ENCODE measurements around the gene MBD3L5.
"Not testable (repeated sequence)": the region's sequence is repeated elsewhere in the genome, so short reads cannot be mapped to it uniquely, and the experiment has no call there.

The MBD3L5 gene

DNA sequence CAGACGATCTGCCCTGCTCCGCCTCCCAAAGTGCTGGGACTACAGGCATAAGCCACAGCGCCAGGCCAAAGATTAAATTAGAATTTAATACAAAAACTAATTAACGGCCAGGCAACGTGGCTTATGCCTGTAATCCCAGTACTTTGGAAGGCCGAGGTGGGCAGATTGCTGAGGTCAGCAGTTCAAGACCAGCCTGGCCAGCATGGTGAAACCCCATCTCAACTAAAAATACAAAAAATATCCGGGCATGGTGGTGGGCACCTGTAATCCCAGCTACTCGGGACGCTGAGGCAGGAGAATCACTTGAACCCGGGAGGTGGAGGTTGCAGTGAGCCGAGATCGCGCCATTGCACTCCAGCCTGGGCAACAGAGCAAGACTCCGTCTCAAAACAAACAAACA is 25.3 kb downstream of the MBD3L5 start:
- not testable (repeated sequence) for H3K36me3 ChIP-seq (ENCODE audit: control insufficient read depth, insufficient read depth, low read length); H3K9me3 ChIP-seq (ENCODE audit: control insufficient read depth, low read length); H3K9ac ChIP-seq (ENCODE audit: low read length); H3K4me3 ChIP-seq (ENCODE audit: low read length); H3K27me3 ChIP-seq (ENCODE audit: control insufficient read depth, insufficient read depth, low read length); H3K4me1 ChIP-seq (ENCODE audit: control insufficient read depth, insufficient read depth, low read length)

DNA sequence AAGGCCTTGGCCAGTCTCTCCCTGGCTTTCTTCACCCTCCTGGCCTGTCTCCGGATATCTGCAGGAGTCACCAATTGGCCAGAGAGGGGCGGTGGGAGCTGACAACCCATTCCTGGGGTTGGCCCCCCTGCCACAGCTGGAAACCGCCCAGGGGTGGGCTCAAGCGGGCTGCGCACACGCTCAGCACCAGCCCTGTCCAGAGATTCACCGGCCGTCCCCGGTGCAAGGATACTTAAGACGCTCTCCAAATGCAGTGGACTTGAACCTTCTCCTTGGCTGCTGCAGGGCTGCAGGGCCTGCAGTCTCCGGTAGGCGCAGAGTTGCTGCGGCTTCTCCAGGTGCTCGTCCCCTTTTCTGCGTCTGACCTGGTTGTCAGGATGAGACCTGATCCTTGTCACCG is 26.0 kb downstream of the MBD3L5 start:
- H3K27me3 ChIP-seq (ENCODE audit: control insufficient read depth, insufficient read depth, low read length); H3K4me3 ChIP-seq (ENCODE audit: low read length); H3K4me1 ChIP-seq (ENCODE audit: control insufficient read depth, insufficient read depth, low read length); H3K9me3 ChIP-seq (ENCODE audit: control insufficient read depth, low read length); H3K9ac ChIP-seq (ENCODE audit: low read length); H3K36me3 ChIP-seq (ENCODE audit: control insufficient read depth, insufficient read depth, low read length): not testable (repeated sequence)

DNA sequence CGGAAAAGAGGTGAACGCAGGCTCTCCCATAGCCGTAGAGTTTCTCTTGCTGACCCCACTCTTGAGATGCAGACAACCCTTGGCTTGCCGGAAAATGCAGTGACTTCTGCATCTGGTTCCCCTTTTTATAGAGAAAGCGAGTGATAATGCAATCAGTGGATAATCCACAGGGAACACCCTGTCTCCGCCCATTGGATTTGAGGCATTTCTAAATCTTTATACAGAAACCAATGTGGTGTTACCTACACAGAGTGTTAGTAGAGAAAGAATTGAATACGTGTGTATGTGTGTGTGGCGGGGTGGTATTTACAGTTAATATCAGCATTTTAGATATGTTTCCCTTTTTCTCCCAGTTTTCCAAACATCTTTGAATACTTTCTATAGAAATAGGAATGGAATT is 28.2 kb downstream of the MBD3L5 start, which contains the start of gene MBD3L3:
TSS of gene MBD3L3 (minus strand) at position 101 of the 400 bp plus-strand sequence. CDS start at position 30, 71 bp downstream.
- H3K27me3 ChIP-seq (ENCODE audit: control insufficient read depth, insufficient read depth, low read length); H3K4me3 ChIP-seq (ENCODE audit: low read length): not testable (repeated sequence)

GRCh38 chr19:7059977-7060376 is 29.6 kb downstream of the MBD3L5 start:
- H3K9me3 ChIP-seq (ENCODE audit: control insufficient read depth, low read length); H3K4me1 ChIP-seq (ENCODE audit: control insufficient read depth, insufficient read depth, low read length); H3K9ac ChIP-seq (ENCODE audit: low read length); H3K4me3 ChIP-seq (ENCODE audit: low read length); H3K27me3 ChIP-seq (ENCODE audit: control insufficient read depth, insufficient read depth, low read length); H3K36me3 ChIP-seq (ENCODE audit: control insufficient read depth, insufficient read depth, low read length): not testable (repeated sequence)

More for the DNA sequence above, 28.2 kb downstream of the MBD3L5 start, which contains the start of gene MBD3L3:
- H3K36me3 ChIP-seq (ENCODE audit: control insufficient read depth, insufficient read depth, low read length); H3K9me3 ChIP-seq (ENCODE audit: control insufficient read depth, low read length); H3K9ac ChIP-seq (ENCODE audit: low read length); H3K4me1 ChIP-seq (ENCODE audit: control insufficient read depth, insufficient read depth, low read length): not testable (repeated sequence)

DNA sequence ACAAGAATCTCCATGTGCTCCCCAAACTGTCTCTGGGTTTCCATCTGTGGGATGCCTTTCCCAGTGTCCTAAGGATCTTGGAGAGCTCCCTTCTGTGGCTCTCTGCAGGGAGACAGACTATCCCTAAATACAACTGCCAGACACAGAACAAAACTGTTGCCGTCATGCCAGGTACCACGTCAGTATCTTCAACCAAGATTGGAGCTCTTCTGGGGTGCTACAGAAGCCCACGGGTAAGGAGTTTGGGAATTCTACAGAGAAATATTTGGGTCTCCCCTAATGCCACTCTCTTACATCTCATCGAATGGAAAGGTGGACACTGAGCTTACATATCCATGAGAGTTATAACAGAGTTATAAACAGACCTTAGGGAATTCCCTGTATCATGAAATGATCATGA is 33.0 kb downstream of the MBD3L5 start:
- Histone ChIP-seq H3K4me1 (ENCODE audit: control insufficient read depth, insufficient read depth, low read length) (no peaks in the 10 kb centered on the region), H3K4me3 (ENCODE audit: low read length) (no peak overlapping the region), H3K9ac (ENCODE audit: low read length) (no peak overlapping the region), H3K27me3 (ENCODE audit: control insufficient read depth, insufficient read depth, low read length) (no peaks in the 10 kb centered on the region), H3K36me3 (ENCODE audit: control insufficient read depth, insufficient read depth, low read length) (no peaks in the 10 kb centered on the region), H3K9me3 (ENCODE audit: control insufficient read depth, low read length) (no peaks in the 10 kb centered on the region)

DNA sequence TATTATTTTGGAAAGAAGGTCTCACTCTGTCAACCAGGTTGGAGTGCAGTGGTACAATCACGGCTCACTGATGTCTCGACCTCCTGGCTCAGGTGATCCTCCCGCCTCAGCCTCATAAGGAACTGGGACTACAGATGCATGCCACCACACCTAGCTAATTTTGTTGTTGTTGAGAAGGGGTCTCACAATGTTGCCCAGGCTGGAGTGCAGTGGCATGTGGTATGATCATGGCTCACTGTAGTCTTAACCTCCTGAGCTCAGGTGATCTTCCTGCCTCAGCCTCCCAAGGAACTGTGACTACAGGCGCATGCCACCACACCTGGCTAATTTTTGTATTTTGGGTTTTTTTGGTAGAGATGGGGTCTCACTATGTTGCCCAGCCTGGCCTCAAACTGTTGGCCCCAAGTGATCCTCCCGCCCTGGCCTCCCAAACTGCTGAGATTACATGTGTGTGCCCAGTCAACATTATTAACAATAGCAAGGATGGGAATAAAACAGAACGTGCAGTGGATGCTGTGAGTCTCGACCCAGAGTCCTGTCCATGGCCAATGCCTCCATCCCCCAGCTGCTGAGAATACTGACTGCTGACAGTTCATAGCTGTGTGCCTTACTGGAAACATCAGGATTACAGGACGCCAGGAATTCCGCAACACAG is 33.5 kb downstream of the MBD3L5 start:
- H3K27me3 ChIP-seq (ENCODE audit: control insufficient read depth, insufficient read depth, low read length), result no peaks in the 10 kb centered on the region

DNA sequence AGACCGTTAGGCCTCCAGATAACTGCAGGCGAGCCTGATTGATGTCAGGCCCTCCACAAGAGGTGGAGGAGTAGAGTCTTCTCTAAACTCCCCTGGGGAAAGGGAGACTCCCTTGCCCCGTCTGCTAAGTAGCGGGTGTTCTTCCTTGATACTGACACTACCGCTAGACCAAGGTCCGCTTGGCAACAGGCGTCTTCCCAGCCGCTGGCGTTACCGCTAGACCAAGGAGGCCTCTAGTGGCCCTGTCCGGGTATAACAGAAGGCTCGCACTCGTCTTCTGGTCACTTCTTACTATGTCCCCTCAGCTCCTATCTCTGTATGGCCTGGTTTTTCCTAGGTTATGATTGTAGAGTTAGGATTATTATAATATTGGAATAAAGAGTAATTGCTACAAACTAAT is 36.7 kb downstream of the MBD3L5 start:
- not testable (repeated sequence) for H3K9me3 ChIP-seq (ENCODE audit: control insufficient read depth, low read length); H3K9ac ChIP-seq (ENCODE audit: low read length); H3K4me3 ChIP-seq (ENCODE audit: low read length); H3K27me3 ChIP-seq (ENCODE audit: control insufficient read depth, insufficient read depth, low read length); H3K36me3 ChIP-seq (ENCODE audit: control insufficient read depth, insufficient read depth, low read length); H3K4me1 ChIP-seq (ENCODE audit: control insufficient read depth, insufficient read depth, low read length)

More for the DNA sequence above, 33.5 kb downstream of the MBD3L5 start:
- Histone ChIP-seq H3K9me3 (ENCODE audit: control insufficient read depth, low read length) (no peaks in the 10 kb centered on the region), H3K4me1 (ENCODE audit: control insufficient read depth, insufficient read depth, low read length) (no peaks in the 10 kb centered on the region), H3K36me3 (ENCODE audit: control insufficient read depth, insufficient read depth, low read length) (no peaks in the 10 kb centered on the region), H3K4me3 (ENCODE audit: low read length) (no peak overlapping the region), H3K9ac (ENCODE audit: low read length) (no peak overlapping the region)

DNA sequence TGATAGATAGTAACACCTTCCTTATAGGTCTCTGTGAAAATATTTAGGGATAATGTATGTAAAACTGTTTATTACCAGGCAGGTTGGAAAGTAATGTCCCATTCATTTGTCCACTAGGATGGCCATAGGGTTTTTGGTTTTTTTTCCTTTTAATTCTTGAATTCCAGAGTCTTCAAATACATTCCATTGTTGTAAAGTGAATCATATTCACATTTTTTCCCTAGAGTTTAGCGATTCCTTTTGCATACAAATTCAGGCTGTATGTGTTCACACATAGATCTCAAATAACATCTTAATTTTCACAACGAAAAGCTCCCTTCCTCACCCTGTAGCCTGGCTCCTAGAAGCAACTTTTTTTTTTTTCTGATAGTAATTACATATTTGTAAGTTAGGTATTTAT is 37.3 kb downstream of the MBD3L5 start:
- H3K4me3 ChIP-seq (ENCODE audit: low read length), result no peak overlapping the region
- no peaks in the 10 kb centered on the region for H3K27me3 ChIP-seq (ENCODE audit: control insufficient read depth, insufficient read depth, low read length)
- no peaks in the 10 kb centered on the region for H3K36me3 ChIP-seq (ENCODE audit: control insufficient read depth, insufficient read depth, low read length)
- H3K4me1 ChIP-seq (ENCODE audit: control insufficient read depth, insufficient read depth, low read length), result no peaks in the 10 kb centered on the region
- H3K9ac ChIP-seq (ENCODE audit: low read length), result no peak overlapping the region
- H3K9me3 ChIP-seq (ENCODE audit: control insufficient read depth, low read length), result no peaks in the 10 kb centered on the region

DNA sequence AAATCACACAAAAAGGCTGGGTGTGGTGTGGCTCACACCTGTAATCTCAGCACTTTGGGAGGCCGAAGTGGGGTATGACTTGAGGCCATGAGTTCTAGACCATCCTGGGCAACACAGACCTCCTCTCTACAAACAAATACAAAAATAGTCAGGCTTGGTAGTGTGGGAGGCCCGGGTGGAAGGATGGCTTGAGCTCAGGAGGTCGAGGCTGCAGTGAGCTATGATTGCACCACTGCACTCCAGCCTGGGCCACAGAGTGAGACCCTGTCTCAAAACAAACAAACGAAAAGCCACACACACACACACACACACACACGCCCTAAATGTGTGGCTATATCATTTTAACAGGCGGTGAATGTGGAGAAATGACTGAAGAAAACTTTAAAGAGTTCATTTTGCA is 38.2 kb downstream of the MBD3L5 start:
- Histone ChIP-seq H3K4me3 (ENCODE audit: low read length) (no peak overlapping the region), H3K4me1 (ENCODE audit: control insufficient read depth, insufficient read depth, low read length) (no peaks in the 10 kb centered on the region), H3K9ac (ENCODE audit: low read length) (no peak overlapping the region), H3K36me3 (ENCODE audit: control insufficient read depth, insufficient read depth, low read length) (peaks cover 3% of the 10 kb centered on the region), H3K9me3 (ENCODE audit: control insufficient read depth, low read length) (no peaks in the 10 kb centered on the region), H3K27me3 (ENCODE audit: control insufficient read depth, insufficient read depth, low read length) (no peaks in the 10 kb centered on the region)

DNA sequence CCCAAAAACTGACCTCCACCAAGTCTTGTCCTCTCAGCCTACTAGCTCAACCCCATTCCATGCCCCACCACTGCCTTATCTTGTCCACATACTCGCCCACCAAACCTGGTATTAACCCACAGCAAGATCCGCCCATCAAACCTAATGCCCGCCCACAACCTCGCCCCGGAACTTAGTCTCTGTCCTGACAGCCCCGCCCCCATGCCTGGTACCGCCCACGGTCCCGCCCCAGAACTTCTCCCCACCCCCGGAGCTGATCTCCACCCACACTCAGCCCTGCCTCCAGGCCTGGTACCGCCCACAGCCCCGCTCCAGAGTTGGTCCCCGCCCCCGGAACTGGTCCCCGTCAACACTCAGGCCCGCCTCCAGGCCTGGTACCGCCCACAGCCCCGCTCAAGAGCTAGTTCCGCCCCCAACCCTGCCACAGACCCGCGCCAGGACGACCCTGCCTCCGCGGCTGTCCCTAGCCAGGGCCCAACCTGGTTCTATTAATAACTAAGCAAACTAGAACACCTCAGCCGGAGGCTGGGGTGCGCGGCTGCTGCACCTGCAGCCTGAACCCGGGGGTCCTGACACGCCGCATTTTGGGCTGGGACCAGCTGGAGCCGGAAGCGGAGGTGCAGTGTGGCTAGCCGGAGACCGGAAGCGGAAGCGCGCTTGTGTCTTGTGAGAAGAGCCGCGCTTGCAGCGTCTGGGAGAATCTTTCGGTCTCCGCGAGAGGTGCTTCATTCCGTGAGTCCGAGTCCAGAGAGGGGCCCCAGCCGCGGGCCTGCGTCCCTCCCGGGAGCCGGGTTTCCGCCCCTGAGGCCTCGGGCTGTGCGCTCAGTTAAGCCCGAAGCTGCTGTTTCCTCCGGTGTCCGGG is 38.9 kb downstream of the MBD3L5 start, which contains the start of gene ZNF557:
TSS of gene ZNF557 (plus strand) at position 662 of the 862 bp plus-strand sequence. CDS start 5,372 bp downstream, outside the sequence.
- H3K4me3 ChIP-seq (ENCODE audit: low read length), result peak within 1 kb of the TSS; percentile 76

GRCh38 chr19:7069904-7070226 is 39.5 kb downstream of the MBD3L5 start:
- no peaks in the 10 kb centered on the region for H3K9me3 ChIP-seq (ENCODE audit: control insufficient read depth, low read length)
- H3K27me3 ChIP-seq (ENCODE audit: control insufficient read depth, insufficient read depth, low read length), result no peaks in the 10 kb centered on the region
- no peaks in the 10 kb centered on the region for H3K4me1 ChIP-seq (ENCODE audit: control insufficient read depth, insufficient read depth, low read length)
- H3K4me3 ChIP-seq (ENCODE audit: low read length), result peak overlapping the region; percentile 76
- H3K9ac ChIP-seq (ENCODE audit: low read length), result peak overlapping the region; percentile 81
- H3K36me3 ChIP-seq (ENCODE audit: control insufficient read depth, insufficient read depth, low read length), result peaks cover 7% of the 10 kb centered on the region

More for the DNA sequence above, 38.9 kb downstream of the MBD3L5 start, which contains the start of gene ZNF557:
- no peaks in the 10 kb centered on the region for H3K4me1 ChIP-seq (ENCODE audit: control insufficient read depth, insufficient read depth, low read length)
- H3K9me3 ChIP-seq (ENCODE audit: control insufficient read depth, low read length), result no peaks in the 10 kb centered on the region
- H3K27me3 ChIP-seq (ENCODE audit: control insufficient read depth, insufficient read depth, low read length), result no peaks in the 10 kb centered on the region
- H3K9ac ChIP-seq (ENCODE audit: low read length), result peak within 1 kb of the TSS; percentile 81
- peaks cover 6% of the 10 kb centered on the region for H3K36me3 ChIP-seq (ENCODE audit: control insufficient read depth, insufficient read depth, low read length)

GRCh38 chr19:7072541-7072940 is 42.2 kb downstream of the MBD3L5 start:
- Histone ChIP-seq H3K27me3 (ENCODE audit: control insufficient read depth, insufficient read depth, low read length) (no peaks in the 10 kb centered on the region), H3K9ac (ENCODE audit: low read length) (no peak overlapping the region), H3K9me3 (ENCODE audit: control insufficient read depth, low read length) (peaks cover 5% of the 10 kb centered on the region), H3K4me3 (ENCODE audit: low read length) (no peak overlapping the region), H3K36me3 (ENCODE audit: control insufficient read depth, insufficient read depth, low read length) (peaks cover 26% of the 10 kb centered on the region), H3K4me1 (ENCODE audit: control insufficient read depth, insufficient read depth, low read length) (no peaks in the 10 kb centered on the region)

Data from mucosa of stomach (tissue), 1 donor.